ENCODE measurements around the gene USP10.

Gene USP10

DNA sequence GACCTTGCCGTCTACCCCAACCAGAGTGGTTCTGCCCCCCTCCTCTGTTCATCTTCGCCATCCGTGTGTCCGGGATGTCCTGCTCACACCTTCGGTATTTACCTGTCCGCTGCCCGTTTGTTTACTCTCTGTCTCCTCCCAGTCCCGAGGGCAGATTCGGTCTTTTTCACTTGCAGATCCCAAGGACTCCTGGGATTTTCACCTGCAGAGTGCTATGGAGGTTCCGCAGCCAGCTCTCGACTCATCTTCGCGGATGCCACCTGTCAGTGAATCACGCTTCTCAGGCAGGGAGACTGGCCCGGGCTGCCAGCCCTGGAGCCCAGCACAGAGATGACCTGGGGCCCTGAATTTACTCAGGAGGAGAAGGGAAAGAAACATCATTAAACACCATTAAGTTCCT, 128.1 kb downstream of the USP10 start:
- no peak for DNase-seq

DNA sequence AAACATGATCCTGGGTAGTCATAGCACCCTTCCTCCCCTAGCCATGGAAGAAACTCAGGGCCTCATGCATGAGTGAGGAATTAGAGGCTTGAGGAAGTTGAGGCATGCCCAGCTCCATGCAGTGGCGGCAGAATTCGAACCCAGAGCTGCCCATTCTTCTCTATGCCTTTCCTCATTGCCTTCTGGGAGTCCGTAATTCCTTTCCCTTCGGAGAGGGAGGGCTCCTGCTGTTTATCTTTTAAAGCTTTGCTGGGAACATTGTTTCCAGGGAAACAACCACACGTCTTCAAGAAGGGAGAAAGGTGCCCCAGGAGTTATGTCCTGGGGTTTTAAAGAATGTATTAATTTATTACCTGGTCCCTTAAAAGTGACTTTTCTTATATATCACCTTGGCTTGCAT, 128.5 kb downstream of the USP10 start:
- DNase-seq, result no peak

Data from CD4-positive, alpha-beta T cell treated with Interleukin-4 for 1 hour (primary cell).